ENCODE data around the gene HTR1D.

GRCh38 chr1:23196627-23197328 lies 20.5 kb downstream of the HTR1D start:
- TF ChIP-seq RELA (CRISPR knock-in tag; IDR thresholded peaks at IDR 0.05; ENCODE audit: borderline replicate concordance) (no peak), CTCF (IDR thresholded peaks at IDR 0.05) (no peak), ATF3 (CRISPR knock-in tag; conservative IDR thresholded peaks at IDR 0.05) (no peak), MAX (CRISPR knock-in tag; IDR thresholded peaks at IDR 0.05) (no peak), ZNF512 (CRISPR knock-in tag; IDR thresholded peaks at IDR 0.05; ENCODE audit: borderline replicate concordance) (no peak), SP1 (CRISPR knock-in tag; conservative IDR thresholded peaks at IDR 0.05) (no peak), NFYB (CRISPR knock-in tag; conservative IDR thresholded peaks at IDR 0.05; ENCODE audit: low read depth) (no peak), MLX (CRISPR knock-in tag; IDR thresholded peaks at IDR 0.05) (no peak), E2F5 (CRISPR knock-in tag; IDR thresholded peaks at IDR 0.05) (no peak)

All from WTC11 (cell line).